ENCODE data around the gene FREM2.

Gene FREM2, protein sequence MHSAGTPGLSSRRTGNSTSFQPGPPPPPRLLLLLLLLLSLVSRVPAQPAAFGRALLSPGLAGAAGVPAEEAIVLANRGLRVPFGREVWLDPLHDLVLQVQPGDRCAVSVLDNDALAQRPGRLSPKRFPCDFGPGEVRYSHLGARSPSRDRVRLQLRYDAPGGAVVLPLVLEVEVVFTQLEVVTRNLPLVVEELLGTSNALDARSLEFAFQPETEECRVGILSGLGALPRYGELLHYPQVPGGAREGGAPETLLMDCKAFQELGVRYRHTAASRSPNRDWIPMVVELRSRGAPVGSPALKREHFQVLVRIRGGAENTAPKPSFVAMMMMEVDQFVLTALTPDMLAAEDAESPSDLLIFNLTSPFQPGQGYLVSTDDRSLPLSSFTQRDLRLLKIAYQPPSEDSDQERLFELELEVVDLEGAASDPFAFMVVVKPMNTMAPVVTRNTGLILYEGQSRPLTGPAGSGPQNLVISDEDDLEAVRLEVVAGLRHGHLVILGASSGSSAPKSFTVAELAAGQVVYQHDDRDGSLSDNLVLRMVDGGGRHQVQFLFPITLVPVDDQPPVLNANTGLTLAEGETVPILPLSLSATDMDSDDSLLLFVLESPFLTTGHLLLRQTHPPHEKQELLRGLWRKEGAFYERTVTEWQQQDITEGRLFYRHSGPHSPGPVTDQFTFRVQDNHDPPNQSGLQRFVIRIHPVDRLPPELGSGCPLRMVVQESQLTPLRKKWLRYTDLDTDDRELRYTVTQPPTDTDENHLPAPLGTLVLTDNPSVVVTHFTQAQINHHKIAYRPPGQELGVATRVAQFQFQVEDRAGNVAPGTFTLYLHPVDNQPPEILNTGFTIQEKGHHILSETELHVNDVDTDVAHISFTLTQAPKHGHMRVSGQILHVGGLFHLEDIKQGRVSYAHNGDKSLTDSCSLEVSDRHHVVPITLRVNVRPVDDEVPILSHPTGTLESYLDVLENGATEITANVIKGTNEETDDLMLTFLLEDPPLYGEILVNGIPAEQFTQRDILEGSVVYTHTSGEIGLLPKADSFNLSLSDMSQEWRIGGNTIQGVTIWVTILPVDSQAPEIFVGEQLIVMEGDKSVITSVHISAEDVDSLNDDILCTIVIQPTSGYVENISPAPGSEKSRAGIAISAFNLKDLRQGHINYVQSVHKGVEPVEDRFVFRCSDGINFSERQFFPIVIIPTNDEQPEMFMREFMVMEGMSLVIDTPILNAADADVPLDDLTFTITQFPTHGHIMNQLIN (N-terminal part only)

DNA sequence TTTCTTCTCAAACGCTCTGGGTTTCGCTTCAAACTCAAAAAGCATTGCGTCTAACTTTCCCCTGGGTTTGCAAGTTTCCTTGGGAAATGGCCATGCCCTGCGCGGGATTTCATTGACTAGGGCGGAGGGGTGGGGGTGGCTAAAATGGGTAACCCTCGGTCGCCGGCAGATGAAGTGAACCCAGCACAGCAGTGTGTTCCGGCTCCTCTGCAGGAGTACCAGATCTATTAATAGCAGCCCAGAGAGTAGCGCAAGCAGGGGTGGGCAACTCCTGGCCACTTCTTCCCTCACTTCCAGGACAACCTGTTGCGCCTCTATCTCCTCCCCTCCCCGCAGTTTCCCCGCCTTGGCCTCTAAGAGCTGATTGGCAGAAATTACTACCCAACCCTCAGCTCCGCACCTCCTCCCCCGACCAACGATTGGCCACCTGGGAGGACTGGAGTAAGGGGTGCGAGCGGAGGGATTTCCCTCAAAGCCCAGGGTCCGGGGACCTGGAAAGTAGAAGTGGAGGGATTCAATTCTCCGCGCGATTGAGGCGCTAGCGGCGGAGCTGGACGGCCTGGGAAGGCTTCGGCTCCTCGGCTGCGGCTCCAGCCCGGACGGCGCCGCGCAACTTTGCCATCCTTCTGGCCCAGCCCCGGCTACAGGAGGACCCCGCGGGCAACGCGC lies at the start of gene FREM2:
Gene FREM2, plus strand, starts transcription at position 501 of the 669 bp plus-strand sequence. CDS start 268 bp downstream, outside the sequence.
- no peak for DNase-seq (ENCODE audit: low spot score)

DNA sequence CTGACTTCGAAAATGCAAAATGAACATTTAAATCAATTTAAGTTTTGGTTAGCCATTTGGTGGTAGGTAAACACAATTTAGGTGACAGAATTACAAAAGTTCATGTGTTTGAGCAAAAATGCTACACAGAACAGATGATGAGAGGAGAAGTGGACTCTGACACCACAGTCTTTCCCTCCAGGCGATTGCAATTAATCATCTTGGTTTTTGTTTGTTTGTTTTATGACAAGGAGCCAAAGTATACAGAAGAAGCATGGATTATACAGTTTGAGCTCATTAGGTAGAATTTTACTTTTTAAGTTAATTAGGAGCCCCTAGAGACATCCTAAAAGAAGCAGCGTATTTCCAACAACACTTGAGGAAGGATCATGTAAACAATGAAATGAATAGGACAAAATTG lies 49.3 kb upstream of the FREM2 start:
- DNase-seq (ENCODE audit: low spot score): no peak

DNA sequence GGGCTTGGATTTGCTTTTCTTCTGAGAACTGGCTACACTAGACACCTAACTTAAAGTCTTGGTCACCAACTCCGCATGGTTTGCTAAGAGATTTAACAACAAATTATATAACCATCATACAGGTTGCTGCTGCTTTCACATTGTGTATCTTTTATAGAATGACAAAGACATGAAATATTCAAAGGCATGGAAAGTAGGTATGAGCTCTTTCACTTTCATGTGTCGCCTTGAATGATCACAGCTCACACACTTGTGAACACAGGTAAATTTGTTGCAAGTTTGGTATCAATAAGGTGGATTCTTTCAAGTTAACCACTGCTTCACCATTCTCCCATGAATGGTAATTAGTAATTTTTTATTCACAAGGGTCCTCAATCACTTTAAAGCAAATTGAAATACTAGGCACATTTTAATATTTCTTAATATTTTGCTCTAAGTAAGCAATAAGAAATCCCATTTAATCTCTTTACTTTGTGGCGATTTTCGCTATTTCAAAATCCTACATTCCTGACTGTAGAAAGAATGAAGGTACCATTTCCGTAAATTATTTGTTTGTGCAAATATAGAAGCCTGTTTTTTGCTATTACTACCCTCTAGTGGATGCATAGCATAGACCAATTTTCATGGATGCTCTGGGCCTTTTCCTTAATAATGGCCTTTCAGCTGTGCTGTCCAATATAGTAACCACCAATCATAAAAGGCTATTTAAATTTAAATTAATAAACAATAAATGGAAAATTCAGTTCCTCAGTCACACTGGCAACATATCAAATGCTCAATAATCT lies 45.5 kb upstream of the FREM2 start:
- no peak for DNase-seq (ENCODE audit: low spot score)

DNA sequence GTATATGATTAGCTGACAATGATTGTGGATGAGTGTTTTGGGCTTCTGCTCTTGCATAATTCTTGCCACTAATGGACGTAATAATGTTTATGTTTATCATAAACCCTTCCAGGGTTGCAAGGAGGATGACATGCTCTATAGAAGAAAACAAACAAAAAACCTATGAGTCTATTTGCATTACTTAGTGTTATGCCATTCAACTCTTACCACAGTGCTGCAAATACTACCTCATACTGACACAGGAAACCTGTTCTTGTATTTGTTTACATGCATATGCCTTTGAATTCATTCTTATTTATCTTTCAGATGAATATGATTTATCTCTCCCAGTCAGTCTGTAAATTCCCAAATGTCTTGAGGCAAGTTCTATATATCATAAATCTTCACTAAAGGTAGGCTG lies 39.6 kb upstream of the FREM2 start:
- DNase-seq (ENCODE audit: low spot score): no peak

DNA sequence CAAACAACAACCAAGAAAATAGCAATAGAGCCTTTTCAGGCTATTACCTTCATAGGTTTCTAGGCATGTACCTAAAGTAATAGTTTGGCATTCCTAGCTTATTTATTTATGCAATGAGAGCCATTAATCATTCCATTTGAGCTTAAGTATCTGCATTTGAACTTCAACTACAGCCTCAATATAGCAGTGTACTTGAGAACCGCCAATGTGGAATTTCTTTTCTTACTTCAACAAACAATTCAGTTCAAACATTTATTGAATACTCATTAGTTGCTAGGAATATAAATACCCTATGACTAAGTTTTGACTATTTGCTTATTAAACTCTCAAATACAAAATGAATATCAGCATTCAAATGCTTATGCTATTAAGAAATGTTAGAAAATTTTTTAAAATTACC lies 38.0 kb upstream of the FREM2 start:
- DNase-seq (ENCODE audit: low spot score): no peak

DNA sequence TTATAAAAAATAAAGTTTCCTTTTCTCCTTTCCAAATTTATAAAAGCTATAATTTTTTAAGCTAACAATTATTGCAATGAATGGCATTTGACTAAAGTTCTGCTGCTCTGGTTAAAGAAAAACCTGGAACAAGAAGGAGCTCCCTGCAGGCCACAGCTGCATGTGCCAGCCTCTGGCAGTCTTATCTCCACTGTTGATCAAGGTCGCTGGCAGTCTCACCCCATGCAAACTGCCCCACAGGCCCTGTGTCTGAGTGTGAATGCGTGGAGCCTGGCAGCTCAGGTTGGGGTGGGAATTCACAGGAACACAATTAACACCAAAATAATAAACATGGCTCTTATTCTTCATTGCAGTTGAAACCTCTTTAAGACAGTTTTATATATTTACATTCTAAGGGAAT lies 30.2 kb upstream of the FREM2 start:
- no peak for DNase-seq (ENCODE audit: low spot score)

DNA sequence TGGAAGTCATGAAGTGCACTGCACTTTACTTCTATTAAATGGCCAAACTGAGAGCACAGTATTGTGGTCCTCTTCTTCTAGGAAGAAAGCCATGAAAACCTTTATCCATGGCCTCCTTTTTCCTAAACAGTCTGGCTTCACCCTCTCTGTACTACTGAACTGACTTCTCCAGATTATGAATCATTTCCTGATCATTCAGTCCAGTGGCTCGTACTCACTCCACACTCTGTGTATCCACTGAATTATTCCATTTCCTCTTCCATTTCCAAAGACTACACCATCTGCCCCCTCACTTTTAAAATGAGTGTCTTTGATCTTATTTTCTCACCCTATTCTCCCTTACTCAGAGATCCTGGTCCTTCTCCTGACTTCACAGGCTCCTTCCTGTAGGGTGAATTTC lies 29.7 kb upstream of the FREM2 start:
- DNase-seq (ENCODE audit: low spot score): no peak

DNA sequence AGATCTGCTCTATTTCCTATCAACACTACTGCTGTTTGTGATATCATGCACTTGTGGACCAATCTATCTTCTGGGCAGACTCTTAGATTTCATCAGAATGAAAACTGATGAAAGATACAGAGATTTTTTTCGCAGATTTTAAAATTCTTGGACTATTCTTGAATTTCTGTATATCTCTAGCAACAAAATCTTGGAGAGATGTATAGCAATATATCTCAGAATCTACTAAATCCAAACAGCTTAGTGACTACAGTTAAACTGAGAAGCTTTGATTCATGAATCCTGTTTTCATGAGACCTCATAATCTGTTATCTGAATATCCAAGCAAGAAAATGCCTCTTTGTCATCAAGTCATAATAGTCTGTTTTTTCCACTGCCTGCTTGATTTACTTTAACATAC lies 28.0 kb upstream of the FREM2 start:
- DNase-seq (ENCODE audit: low spot score): no peak

DNA sequence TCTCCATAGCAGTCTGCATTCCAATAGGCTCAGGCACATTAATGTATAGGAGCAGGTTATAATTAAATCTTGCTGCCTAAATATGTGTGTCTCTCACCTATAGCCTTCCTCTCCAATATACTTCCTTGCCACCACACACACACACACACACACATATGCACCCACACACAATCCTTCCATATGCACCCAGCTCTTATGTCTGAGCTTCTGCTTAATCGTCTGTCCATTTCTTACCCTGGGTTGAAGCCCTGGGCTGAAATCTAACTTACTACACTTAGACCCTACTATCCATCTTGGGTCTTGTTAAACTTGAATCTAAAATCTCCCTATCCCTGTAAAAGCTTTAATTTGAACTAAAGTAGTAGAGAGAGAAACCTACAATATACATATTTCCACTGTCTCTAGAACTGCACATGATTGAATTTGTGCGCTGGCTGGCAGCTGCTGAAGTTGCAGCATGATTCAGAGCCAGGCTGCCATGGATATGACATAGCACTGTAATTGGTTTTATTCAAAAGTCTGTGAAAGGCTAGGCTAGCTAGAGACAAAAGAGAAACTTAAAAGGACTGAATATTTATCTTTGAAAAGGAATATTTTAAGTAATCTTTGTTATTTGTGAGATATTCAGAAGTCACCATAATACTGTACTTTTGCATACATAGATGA lies 25.7 kb upstream of the FREM2 start:
- no peak for DNase-seq (ENCODE audit: low spot score)

DNA sequence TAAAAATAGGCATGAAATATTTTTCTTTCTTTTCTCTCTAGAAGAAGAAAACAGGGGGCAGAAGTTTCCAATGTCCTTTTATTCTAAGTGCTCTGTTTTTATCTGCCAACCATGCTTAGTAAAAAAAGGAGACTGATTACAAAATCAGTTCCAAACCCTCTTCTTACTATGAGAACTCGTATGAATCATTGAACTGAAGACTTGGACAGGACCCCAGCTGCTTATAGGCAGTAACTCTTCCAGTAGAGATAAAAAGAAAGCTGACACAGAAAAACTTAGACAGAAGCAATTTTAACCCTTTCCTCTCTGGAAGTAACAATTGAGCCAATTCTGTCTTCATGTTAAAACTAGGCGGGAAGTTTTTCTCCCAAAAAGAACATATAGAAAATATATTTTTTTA lies 24.5 kb upstream of the FREM2 start:
- DNase-seq (ENCODE audit: low spot score): no peak

DNA sequence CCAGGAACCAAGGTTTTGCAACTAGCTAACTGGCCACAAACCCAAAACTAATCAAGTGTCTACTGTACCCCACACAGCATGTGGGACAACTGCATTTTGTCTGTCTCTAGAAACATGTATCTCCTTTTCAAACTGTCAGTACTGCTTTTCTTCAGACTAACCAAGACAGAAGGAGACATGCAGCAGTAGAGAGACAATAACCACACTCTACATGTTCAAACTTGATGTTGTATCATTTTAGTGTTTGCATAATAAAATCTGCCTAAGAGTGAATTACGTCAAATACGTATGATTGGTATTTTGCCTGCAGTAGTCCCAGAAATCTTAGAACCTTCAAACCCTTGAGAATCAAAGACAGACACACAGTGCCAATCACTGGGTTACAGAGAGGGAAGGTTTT lies 22.0 kb upstream of the FREM2 start:
- DNase-seq (ENCODE audit: low spot score): no peak

DNA sequence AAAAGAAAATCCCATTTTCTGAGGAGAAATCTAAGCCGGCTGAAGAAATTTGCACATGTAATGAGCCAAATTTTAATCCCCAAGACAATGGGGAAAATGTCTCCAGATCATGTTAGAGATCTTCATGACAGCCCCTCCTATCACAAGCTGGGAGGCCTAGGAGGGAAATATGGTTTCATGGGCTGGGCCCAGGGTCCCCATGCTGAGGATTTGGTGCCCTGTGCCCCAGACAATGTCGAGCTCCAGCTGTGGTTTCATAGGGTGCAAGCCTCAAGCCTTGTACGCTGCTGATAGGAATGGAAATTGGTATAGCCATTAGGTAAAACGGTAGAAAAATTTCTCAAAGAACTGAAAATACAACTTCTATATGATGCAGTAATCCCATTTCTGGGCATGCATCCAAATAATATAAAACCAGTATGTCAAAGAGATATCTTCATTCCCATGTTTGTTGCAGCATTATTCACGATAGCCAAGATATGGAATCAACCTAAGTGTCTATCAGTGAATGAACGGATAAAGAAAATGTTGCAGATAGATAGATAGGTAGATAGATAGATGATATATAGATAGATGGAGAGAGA lies 19.3 kb upstream of the FREM2 start:
- DNase-seq (ENCODE audit: low spot score): no peak

DNA sequence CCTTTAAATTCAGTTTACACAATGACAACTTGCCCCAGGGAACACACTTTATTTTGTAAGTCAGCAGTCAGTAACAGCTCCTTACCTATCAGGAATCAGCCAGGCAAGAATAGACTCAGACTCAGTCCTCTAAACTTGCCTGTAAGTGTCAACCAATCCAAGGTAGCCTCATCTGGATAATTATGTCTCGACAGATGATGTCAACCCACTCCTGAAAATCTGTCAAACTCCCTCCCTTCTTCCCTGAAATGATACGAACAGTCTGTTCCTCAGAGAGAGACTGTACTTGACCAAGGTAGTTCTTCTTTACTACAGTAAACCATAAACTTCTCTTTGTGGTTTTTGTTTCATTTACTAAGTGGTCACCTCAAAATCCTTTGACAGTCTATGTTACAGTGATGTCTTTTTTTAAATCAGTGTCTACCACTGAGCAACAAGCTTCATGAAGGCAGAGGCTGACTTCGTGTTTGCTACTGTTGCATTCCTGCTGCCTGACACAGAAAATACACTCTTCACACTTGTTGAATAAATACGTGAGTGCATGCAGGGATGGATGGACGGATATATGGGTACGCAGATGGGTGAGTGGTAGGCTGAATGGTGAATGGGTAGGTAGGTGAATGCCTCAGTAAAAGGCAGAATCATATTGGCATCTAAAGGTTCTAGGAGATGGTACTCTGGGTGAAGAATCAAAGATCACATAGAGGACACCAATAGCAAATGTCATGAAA lies 17.5 kb upstream of the FREM2 start:
- no peak for DNase-seq (ENCODE audit: low spot score)

DNA sequence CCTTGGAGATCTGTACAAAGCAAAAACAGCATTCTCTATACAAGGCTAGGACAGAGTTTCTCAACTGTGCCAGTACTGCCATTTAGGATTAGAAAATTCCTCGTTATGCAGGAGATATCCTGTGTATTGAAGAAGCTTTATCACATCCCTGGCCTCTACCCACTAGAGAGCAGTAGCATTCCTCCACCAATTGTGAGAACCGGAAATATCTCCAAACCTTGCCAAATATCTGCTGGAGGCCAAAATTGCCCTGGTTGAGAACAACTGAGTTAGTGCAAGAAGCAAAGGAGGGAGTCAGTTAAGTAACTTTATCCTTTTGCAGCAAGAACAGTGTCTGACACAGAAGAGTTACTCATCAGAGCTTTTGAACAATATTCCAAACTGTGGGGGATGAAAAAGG lies 16.2 kb upstream of the FREM2 start:
- DNase-seq (ENCODE audit: low spot score): no peak

DNA sequence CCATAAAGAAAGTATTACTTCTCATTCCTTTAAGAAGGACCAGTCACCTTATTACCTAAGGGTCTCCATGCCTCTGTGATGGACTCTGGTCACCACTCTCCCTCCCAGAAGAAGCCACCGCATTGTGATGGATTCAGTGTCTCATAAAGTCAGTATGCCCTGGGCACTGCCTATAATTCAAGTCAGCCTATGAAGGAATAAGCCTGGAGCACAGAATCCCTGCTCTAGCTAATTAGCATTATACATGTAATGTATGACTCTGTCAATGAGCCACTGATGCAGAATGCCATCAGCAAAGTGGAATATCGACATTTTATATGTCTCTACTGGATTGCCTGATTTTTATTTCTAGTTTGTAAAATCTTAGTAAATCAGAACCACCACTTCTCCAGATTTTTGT lies 14.9 kb upstream of the FREM2 start:
- DNase-seq (ENCODE audit: low spot score): no peak

DNA sequence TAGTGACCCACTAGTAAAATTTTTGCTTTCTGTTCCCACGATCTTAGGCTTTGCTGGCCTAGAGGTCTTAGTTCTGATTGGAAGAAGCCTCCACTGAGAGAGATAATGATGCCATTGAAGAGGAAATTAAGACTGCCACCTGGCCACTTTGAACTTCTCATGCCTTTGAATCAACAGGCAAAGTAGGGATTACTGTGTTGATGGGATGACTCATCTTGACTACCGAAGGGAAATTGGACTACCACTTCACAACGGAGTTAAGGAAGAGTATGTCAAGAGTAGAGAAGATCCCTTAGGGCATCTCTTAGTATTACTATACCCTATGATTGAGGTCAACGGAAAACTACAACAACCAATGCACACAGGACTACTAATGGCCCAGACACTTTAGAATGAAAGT lies 12.7 kb upstream of the FREM2 start:
- DNase-seq (ENCODE audit: low spot score): no peak

DNA sequence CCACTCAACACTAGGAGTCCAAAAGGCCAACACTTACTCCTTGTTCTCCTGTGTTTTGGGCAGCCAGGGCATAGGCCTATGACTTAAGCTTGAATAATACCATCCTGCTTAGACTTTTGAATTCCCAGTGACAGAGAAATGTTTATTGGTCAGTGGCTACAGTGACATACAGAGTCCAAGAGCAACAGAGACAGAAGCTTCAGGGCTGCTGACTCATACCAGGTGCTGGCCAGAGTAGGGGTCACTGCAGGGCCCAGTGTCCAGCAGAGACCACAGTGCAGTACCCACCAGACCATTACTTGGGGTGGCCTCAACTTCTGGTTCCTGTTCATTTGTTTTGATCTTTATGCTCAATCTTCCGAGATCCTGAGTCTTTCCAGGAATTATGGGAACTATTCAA lies 6.0 kb upstream of the FREM2 start:
- no peak for DNase-seq (ENCODE audit: low spot score)

DNA sequence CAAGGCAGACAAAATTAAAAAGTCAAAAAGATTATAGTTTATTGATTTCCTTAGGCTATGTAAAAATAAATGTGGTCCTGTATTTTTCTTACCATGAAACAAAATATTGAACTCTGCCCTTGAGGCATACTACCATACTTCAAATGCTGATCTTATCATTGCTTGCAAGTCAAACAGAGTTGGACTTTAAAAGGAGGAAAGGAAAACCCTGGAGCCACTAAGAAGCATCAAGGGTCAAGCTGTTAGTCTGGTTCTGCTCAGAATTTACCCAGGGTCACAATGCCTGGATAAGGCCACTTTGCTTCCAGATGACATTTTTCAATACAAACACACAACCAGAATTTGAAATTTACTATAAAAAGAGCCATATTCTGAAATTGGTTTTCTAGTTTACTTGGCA lies 2.2 kb upstream of the FREM2 start:
- DNase-seq (ENCODE audit: low spot score): no peak

DNA sequence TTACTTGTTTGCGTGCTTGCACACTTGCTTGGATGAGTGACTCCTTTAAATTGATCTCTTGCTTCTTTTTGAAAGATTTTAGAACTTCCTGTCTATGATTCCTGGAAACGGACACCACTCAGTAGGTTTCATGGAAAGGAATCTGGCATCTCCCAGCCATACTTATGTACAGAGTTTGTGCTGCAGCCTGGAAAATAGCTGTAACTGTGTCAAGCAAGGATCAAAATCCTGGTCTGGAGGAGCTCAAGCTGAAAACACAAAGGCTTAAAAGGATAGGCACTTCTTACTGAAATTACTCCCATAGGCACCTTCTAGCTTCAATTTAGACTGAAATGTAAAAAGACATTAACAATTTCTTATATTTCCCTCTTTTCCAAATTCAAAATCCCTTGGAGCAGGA lies 1.4 kb upstream of the FREM2 start:
- no peak for DNase-seq (ENCODE audit: low spot score)

Data from CD4-positive, alpha-beta T cell treated with Interleukin-6 at 100 ng/mL for 8 hours (primary cell).